Measurements from ENCODE around the gene WFIKKN2. TPM values are rescaled to one million over a fixed set of nuclear protein-coding genes. Genes with fewer than 3 reads are reported as not detected.

The WFIKKN2 gene
- total and polyA plus RNA-seq, 2 of the 13 experiments (the other 11 are each of a cell fraction or from before 2014, with no cell fraction given): not detected

DNA sequence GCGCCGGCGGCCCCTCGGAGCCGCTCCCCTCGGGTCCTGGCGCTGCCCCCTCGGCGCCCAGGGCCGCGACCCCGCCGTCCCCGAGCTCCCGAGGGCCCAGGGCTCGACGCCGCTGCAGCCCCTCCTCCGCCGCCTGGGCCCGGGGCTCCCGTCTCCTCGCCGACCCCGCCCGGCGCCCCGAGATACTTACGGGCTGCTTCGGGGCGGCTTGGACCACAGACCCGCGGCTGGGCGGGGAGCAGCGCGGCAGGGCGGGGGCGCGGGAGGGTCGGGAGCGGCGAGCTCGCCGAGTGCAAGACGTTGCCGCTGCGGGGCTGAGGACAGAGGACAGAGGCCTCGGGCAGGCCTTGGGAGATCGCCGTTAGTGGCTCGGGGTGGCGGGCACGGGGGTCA lies 30.5 kb downstream of the WFIKKN2 start:
- BruUV-seq (replicated peaks): no TSS peak
- no peak for ATAC-seq
- 1% methylated on average over 17 of the region's 53 CpGs for WGBS (ENCODE audit: low lambda C conversion rate)
- no peak for FAIRE-seq
- POLR2A ChIA-PET: interaction anchor here (0.8 to 9.6 kb wide), 40 partner anchors 11 to 426 kb away, joined by 3 to 510 read pairs (median 5); partner anchors contain the start of genes CACNA1G, LUC7L3 and SPAG9
- in situ Hi-C loops (cut with HindIII; ENCODE audit: extremely low pct_ligation_motif_present, low pct_unique_long_range_greater_than_20kb) (loop anchor here (5.0 kb wide), 1 partner anchor 81 kb away; no protein-coding TSS in a partner anchor), intact Hi-C loops (cut with micrococcal nuclease; ENCODE audit: unreplicated experiment) (loop anchor here (2.0 kb wide), 3 partner anchors 19 to 43 kb away; no protein-coding TSS in a partner anchor)
- CTCF ChIA-PET (ENCODE audit: low intra/inter-chr PET ratio, low total read pairs): interaction anchor here (1.0 kb wide), 1 partner anchor 91 kb away, joined by 3 read pairs; no protein-coding TSS in a partner anchor
- Histone ChIP-seq H4K20me1 (ENCODE audit: insufficient read depth, low read length) (peaks cover 41% of the 10 kb centered on the region), H3K79me2 (ENCODE audit: insufficient read depth, low read length) (peaks cover 54% of the 10 kb centered on the region), H3K4me1 (ENCODE audit: insufficient read depth, low read length) (peaks cover 43% of the 10 kb centered on the region), H3K27ac (ENCODE audit: extremely low read length, insufficient read depth, low read length) (peak overlapping the region; percentile 82), H3K4me3 (replicated peaks in 1 of 3; ENCODE audit: insufficient read depth in 1 of 3, low read depth in 2 of 3, low read length in 3 of 3) (peak overlapping the region; percentile 97 to 98 (median 97)), H3K27me3 (ENCODE audit: control insufficient read depth in 1 of 2, insufficient read depth in 2 of 2, low read length in 2 of 2) (no peaks in the 10 kb centered on the region; a peak in 1 of 5 replicates), H2AFZ (ENCODE audit: low read length) (no peak overlapping the region), H3K9me3 (ENCODE audit: low read length) (no peaks in the 10 kb centered on the region), H3K9ac (ENCODE audit: insufficient read depth, low read depth, low read length) (peak overlapping the region; percentile 93), H3K4me2 (ENCODE audit: low read depth, low read length) (peak overlapping the region; percentile 79; the same call in 1 of the 2 replicates), H3K36me3 (replicated peaks in 1 of 2; ENCODE audit: control insufficient read depth in 1 of 2, insufficient read depth in 2 of 2, low read length in 2 of 2) (peaks cover 5 to 17% of the 10 kb centered on the region in 2 experiments; a peak in 4 of 5 replicates)
- no peak for DNase-seq (ENCODE audit: low spot score)
- TF ChIP-seq, protein P1, sequence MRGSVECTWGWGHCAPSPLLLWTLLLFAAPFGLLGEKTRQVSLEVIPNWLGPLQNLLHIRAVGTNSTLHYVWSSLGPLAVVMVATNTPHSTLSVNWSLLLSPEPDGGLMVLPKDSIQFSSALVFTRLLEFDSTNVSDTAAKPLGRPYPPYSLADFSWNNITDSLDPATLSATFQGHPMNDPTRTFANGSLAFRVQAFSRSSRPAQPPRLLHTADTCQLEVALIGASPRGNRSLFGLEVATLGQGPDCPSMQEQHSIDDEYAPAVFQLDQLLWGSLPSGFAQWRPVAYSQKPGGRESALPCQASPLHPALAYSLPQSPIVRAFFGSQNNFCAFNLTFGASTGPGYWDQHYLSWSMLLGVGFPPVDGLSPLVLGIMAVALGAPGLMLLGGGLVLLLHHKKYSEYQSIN (CRISPR knock-in tag; IDR thresholded peaks at IDR 0.05; ENCODE audit: borderline replicate concordance): peak; percentile 75; the same call in 1 of the 2 replicates
- TF ChIP-seq, protein P2, sequence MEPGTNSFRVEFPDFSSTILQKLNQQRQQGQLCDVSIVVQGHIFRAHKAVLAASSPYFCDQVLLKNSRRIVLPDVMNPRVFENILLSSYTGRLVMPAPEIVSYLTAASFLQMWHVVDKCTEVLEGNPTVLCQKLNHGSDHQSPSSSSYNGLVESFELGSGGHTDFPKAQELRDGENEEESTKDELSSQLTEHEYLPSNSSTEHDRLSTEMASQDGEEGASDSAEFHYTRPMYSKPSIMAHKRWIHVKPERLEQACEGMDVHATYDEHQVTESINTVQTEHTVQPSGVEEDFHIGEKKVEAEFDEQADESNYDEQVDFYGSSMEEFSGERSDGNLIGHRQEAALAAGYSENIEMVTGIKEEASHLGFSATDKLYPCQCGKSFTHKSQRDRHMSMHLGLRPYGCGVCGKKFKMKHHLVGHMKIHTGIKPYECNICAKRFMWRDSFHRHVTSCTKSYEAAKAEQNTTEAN (CRISPR knock-in tag; conservative IDR thresholded peaks at IDR 0.05): no peak
- TF ChIP-seq ZBTB1 (CRISPR knock-in tag; IDR thresholded peaks at IDR 0.05; ENCODE audit: borderline replicate concordance): peak; percentile 21; the same call in 1 of the 2 replicates
- 0 out of 2 replicates have a peak, but pooled peaks have one; percentile 23 for TF ChIP-seq PAX8 (CRISPR knock-in tag; IDR thresholded peaks at IDR 0.05; ENCODE audit: borderline replicate concordance)
- TF ChIP-seq NFE2L1 (CRISPR knock-in tag; IDR thresholded peaks at IDR 0.05; ENCODE audit: borderline replicate concordance): no peak
- TF ChIP-seq, protein P3, sequence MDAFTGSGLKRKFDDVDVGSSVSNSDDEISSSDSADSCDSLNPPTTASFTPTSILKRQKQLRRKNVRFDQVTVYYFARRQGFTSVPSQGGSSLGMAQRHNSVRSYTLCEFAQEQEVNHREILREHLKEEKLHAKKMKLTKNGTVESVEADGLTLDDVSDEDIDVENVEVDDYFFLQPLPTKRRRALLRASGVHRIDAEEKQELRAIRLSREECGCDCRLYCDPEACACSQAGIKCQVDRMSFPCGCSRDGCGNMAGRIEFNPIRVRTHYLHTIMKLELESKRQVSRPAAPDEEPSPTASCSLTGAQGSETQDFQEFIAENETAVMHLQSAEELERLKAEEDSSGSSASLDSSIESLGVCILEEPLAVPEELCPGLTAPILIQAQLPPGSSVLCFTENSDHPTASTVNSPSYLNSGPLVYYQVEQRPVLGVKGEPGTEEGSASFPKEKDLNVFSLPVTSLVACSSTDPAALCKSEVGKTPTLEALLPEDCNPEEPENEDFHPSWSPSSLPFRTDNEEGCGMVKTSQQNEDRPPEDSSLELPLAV (CRISPR knock-in tag; conservative IDR thresholded peaks at IDR 0.05; ENCODE audit: low read depth): 0 out of 2 replicates have a peak, but pooled peaks have one; percentile 20
- TF ChIP-seq, protein P4, sequence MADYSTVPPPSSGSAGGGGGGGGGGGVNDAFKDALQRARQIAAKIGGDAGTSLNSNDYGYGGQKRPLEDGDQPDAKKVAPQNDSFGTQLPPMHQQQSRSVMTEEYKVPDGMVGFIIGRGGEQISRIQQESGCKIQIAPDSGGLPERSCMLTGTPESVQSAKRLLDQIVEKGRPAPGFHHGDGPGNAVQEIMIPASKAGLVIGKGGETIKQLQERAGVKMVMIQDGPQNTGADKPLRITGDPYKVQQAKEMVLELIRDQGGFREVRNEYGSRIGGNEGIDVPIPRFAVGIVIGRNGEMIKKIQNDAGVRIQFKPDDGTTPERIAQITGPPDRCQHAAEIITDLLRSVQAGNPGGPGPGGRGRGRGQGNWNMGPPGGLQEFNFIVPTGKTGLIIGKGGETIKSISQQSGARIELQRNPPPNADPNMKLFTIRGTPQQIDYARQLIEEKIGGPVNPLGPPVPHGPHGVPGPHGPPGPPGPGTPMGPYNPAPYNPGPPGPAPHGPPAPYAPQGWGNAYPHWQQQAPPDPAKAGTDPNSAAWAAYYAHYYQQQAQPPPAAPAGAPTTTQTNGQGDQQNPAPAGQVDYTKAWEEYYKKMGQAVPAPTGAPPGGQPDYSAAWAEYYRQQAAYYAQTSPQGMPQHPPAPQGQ (CRISPR knock-in tag; IDR thresholded peaks at IDR 0.05; ENCODE audit: borderline replicate concordance): no peak
- 0 out of 2 replicates have a peak, but pooled peaks have one; percentile 7 for TF ChIP-seq ZNF749 (CRISPR knock-in tag; IDR thresholded peaks at IDR 0.05; ENCODE audit: borderline replicate concordance)
- no peak for TF ChIP-seq MAZ (IDR thresholded peaks at IDR 0.05; ENCODE audit: borderline replicate concordance, low read depth, low read length)
- TF ChIP-seq MAZ (CRISPR knock-in tag; IDR thresholded peaks at IDR 0.05; ENCODE audit: low read depth): peak; percentile 43; the same call in 1 of the 2 replicates
- TF ChIP-seq ZNF317 (CRISPR knock-in tag; IDR thresholded peaks at IDR 0.05): no peak
- TF ChIP-seq CAMTA2 (CRISPR knock-in tag; IDR thresholded peaks at IDR 0.05; ENCODE audit: borderline replicate concordance): peak; percentile 90; the same call in 1 of the 2 replicates
- TF ChIP-seq ZNF7 (CRISPR knock-in tag; IDR thresholded peaks at IDR 0.05): 0 out of 2 replicates have a peak, but pooled peaks have one; percentile 22
- no peak for TF ChIP-seq ARID2 (CRISPR knock-in tag; IDR thresholded peaks at IDR 0.05; ENCODE audit: borderline replicate concordance)
- TF ChIP-seq, protein P5, sequence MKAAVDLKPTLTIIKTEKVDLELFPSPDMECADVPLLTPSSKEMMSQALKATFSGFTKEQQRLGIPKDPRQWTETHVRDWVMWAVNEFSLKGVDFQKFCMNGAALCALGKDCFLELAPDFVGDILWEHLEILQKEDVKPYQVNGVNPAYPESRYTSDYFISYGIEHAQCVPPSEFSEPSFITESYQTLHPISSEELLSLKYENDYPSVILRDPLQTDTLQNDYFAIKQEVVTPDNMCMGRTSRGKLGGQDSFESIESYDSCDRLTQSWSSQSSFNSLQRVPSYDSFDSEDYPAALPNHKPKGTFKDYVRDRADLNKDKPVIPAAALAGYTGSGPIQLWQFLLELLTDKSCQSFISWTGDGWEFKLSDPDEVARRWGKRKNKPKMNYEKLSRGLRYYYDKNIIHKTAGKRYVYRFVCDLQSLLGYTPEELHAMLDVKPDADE (CRISPR knock-in tag; IDR thresholded peaks at IDR 0.05): no peak
- TF ChIP-seq ZNF34 (CRISPR knock-in tag; IDR thresholded peaks at IDR 0.05; ENCODE audit: borderline replicate concordance): 0 out of 2 replicates have a peak, but pooled peaks have one; percentile 35
